ENCODE data around the gene SAT1. TPM values are rescaled to one million over a fixed set of nuclear protein-coding genes. Genes with fewer than 3 reads are reported as not detected.

SAT1 gene
- total and polyA plus RNA-seq, 2 experiments from 2014 or later, result 1,822 to 2,173 TPM

DNA sequence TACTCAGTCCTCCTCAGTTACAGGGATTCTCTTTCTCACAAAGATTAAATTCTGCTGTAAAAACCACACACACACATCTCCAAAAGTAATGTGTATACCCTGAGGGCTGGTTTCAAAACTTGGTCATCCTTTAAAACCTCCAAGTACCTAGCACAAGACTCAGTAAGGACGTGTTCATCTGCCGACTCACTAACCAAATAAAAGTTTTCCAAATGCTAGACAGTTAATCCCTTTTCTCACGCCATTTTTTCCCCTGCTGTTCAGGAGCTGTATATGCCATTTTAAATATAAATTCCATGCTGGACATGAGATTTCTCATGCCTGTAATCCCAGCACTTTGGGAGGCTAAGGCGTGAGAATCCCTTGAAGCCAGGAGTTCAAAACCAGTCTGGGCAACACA lies 3.9 kb upstream of the SAT1 start:
- Histone ChIP-seq H3K79me2 (peaks cover 9% of the 10 kb centered on the region), H2AFZ (no peak overlapping the region), H3K27ac (no peak overlapping the region), H3K4me3 (no peak overlapping the region), H3K4me2 (no peak overlapping the region), H3K27me3 (no peaks in the 10 kb centered on the region), H3K9me3 (ENCODE audit: low read depth) (no peaks in the 10 kb centered on the region), H3K4me1 (ENCODE audit: insufficient read depth) (no peaks in the 10 kb centered on the region), H3K9me2 (replicated peaks; ENCODE audit: insufficient read depth) (no peaks in the 10 kb centered on the region), H3K36me3 (replicated peaks; ENCODE audit: insufficient read depth, low read depth) (no peaks in the 10 kb centered on the region), H4K20me1 (ENCODE audit: insufficient read depth, poor library complexity, severe bottlenecking) (no peaks in the 10 kb centered on the region)
- TF ChIP-seq, protein P1, sequence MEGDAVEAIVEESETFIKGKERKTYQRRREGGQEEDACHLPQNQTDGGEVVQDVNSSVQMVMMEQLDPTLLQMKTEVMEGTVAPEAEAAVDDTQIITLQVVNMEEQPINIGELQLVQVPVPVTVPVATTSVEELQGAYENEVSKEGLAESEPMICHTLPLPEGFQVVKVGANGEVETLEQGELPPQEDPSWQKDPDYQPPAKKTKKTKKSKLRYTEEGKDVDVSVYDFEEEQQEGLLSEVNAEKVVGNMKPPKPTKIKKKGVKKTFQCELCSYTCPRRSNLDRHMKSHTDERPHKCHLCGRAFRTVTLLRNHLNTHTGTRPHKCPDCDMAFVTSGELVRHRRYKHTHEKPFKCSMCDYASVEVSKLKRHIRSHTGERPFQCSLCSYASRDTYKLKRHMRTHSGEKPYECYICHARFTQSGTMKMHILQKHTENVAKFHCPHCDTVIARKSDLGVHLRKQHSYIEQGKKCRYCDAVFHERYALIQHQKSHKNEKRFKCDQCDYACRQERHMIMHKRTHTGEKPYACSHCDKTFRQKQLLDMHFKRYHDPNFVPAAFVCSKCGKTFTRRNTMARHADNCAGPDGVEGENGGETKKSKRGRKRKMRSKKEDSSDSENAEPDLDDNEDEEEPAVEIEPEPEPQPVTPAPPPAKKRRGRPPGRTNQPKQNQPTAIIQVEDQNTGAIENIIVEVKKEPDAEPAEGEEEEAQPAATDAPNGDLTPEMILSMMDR (IDR thresholded peaks at IDR 0.05; ENCODE audit: poor library complexity), result no peak
- TF ChIP-seq EZH2 (IDR thresholded peaks at IDR 0.05; ENCODE audit: borderline replicate concordance), result no peak
- TF ChIP-seq EZH2phosphoT487 (IDR thresholded peaks at IDR 0.05; ENCODE audit: low read depth, severe bottlenecking, unreplicated experiment), result no peak
- whole genome bisulfite sequencing (ENCODE audit: low lambda C conversion rate, missing lambda C conversion rate), result 71% methylated on average over 4 of the region's 4 CpGs
- DNase-seq (ENCODE audit: low spot score), result no peak

DNA sequence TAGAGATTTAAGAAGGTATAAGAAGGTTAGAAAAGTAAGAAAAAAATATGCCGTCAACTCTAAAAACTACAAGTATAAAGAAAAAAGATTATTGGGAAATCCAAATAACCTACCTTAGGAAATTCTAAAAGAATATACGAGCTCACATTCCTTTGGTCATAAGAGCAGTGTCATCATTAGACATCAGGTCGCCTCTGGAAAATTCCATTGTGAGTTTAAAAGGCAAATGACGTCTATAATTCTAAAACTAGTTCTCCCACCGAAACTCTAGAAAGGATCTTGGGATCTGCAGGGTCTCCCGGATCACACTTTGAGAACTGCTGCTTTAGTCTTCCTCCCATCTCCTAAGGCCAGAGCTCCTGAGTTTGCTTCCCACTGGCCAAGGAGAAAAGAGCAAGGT lies 518 bp upstream of the SAT1 start:
- Histone ChIP-seq H3K4me2 (peak overlapping the region; percentile 68), H3K9me3 (ENCODE audit: low read depth) (no peaks in the 10 kb centered on the region), H3K79me2 (peaks cover 27% of the 10 kb centered on the region), H3K9me2 (replicated peaks; ENCODE audit: insufficient read depth) (no peaks in the 10 kb centered on the region), H3K36me3 (replicated peaks; ENCODE audit: insufficient read depth, low read depth) (no peaks in the 10 kb centered on the region), H3K4me3 (no peak overlapping the region), H4K20me1 (ENCODE audit: insufficient read depth, poor library complexity, severe bottlenecking) (peaks cover 12% of the 10 kb centered on the region), H3K27me3 (no peaks in the 10 kb centered on the region), H2AFZ (peak overlapping the region; percentile 42), H3K27ac (peak overlapping the region; percentile 60), H3K4me1 (ENCODE audit: insufficient read depth) (no peaks in the 10 kb centered on the region)
- DNase-seq (ENCODE audit: low spot score), result no peak
- 49% methylated on average over 6 of the region's 6 CpGs for WGBS (ENCODE audit: low lambda C conversion rate, missing lambda C conversion rate)
- TF ChIP-seq EZH2 (IDR thresholded peaks at IDR 0.05; ENCODE audit: borderline replicate concordance) (no peak), EZH2phosphoT487 (IDR thresholded peaks at IDR 0.05; ENCODE audit: low read depth, severe bottlenecking, unreplicated experiment) (no peak)
- TF ChIP-seq, protein P1 (IDR thresholded peaks at IDR 0.05; ENCODE audit: poor library complexity), result no peak

GRCh38 chrX:23783589-23784469 lies 856 bp downstream of the SAT1 start:
- Histone ChIP-seq H3K36me3 (replicated peaks; ENCODE audit: insufficient read depth, low read depth) (no peaks in the 10 kb centered on the region), H3K4me2 (peak overlapping the region; percentile 75), H3K9me2 (replicated peaks; ENCODE audit: insufficient read depth) (no peaks in the 10 kb centered on the region), H2AFZ (peak overlapping the region; percentile 21), H4K20me1 (ENCODE audit: insufficient read depth, poor library complexity, severe bottlenecking) (peaks cover 12% of the 10 kb centered on the region), H3K27me3 (no peaks in the 10 kb centered on the region), H3K27ac (peak overlapping the region; percentile 94), H3K4me1 (ENCODE audit: insufficient read depth) (peaks cover 4% of the 10 kb centered on the region), H3K9me3 (ENCODE audit: low read depth) (no peaks in the 10 kb centered on the region), H3K79me2 (peaks cover 27% of the 10 kb centered on the region), H3K4me3 (peak overlapping the region; percentile 62)
- 32% methylated on average over 19 of the region's 21 CpGs for WGBS (ENCODE audit: low lambda C conversion rate, missing lambda C conversion rate)
- TF ChIP-seq EZH2phosphoT487 (IDR thresholded peaks at IDR 0.05; ENCODE audit: low read depth, severe bottlenecking, unreplicated experiment), result peak; percentile 61
- TF ChIP-seq, protein P1 (IDR thresholded peaks at IDR 0.05; ENCODE audit: poor library complexity), result no peak
- TF ChIP-seq EZH2 (IDR thresholded peaks at IDR 0.05; ENCODE audit: borderline replicate concordance), result no peak
- DNase-seq (ENCODE audit: low spot score), result no peak

Measured in hepatocyte (in vitro differentiated cells).